Measurements from ENCODE around the gene DDIT4.
"Not testable (repeated sequence)": the region's sequence is repeated elsewhere in the genome, so short reads cannot be mapped to it uniquely, and the experiment has no call there.

The DDIT4 gene, protein sequence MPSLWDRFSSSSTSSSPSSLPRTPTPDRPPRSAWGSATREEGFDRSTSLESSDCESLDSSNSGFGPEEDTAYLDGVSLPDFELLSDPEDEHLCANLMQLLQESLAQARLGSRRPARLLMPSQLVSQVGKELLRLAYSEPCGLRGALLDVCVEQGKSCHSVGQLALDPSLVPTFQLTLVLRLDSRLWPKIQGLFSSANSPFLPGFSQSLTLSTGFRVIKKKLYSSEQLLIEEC

DNA sequence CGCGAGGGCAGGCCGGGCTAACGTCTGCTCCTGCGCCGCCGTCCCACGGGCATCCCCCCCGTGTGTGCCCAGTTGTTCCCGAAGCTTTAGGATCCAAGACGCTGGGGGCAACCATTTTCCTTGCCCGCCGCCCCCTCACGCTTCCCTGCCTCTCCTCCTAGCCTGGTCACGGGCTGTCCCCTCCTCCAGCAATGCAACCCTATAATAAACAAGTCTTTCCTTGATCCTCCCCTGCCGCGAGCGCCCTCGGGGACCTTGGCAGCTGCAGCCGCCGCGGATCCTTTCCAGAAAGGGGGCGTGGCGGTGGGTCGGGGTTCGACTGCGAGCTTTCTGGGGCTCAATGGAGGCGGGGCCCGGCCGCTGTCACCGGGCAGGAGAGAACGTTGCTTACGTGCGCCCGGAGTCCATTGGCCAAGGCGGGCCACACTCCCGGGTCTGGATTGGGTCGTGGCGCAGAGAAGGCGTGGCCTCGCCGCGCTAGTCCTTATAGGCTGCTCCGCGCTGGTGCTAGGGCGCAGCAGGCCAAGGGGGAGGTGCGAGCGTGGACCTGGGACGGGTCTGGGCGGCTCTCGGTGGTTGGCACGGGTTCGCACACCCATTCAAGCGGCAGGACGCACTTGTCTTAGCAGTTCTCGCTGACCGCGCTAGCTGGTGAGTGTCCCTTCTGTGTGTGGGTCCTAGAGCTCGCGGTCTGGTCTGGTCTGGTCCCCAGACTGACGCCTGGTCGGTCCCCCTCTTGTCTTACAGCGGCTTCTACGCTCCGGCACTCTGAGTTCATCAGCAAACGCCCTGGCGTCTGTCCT is at the start of gene DDIT4:
Gene DDIT4 (plus strand): TSS at position 515 of the 803 bp plus-strand sequence. CDS start 293 bp downstream, outside the sequence.
- H3K4me3 ChIP-seq (ENCODE audit: low read length) = peak within 1 kb of the TSS; percentile 98
- TF ChIP-seq, protein P1, sequence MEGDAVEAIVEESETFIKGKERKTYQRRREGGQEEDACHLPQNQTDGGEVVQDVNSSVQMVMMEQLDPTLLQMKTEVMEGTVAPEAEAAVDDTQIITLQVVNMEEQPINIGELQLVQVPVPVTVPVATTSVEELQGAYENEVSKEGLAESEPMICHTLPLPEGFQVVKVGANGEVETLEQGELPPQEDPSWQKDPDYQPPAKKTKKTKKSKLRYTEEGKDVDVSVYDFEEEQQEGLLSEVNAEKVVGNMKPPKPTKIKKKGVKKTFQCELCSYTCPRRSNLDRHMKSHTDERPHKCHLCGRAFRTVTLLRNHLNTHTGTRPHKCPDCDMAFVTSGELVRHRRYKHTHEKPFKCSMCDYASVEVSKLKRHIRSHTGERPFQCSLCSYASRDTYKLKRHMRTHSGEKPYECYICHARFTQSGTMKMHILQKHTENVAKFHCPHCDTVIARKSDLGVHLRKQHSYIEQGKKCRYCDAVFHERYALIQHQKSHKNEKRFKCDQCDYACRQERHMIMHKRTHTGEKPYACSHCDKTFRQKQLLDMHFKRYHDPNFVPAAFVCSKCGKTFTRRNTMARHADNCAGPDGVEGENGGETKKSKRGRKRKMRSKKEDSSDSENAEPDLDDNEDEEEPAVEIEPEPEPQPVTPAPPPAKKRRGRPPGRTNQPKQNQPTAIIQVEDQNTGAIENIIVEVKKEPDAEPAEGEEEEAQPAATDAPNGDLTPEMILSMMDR (conservative IDR thresholded peaks at IDR 0.05; ENCODE audit: low read depth, low read length) = no peak
- DNase-seq (ENCODE audit: low read depth) = peak; percentile 98

DNA sequence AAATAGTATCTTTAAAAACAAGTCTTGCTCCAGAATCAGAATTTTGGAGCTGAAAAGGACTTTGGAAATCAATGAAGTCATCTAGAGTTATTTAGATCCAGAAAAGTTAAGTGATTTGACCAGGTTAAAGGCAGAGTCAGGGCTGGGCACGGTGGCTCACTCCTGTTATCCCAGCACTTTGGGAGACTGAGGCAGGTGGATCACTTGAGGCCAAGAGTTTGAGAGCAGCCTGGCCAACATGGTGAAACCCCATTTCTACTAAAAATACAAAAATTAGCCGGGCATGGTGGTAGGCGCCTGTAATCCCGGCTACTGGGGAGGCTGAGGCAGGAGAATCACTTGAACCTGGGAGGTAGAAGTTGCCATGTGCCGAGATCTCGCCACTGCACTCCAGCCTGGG is 49.5 kb upstream of the DDIT4 start:
- DNase-seq (ENCODE audit: low read depth); H3K4me3 ChIP-seq (ENCODE audit: low read length): not testable (repeated sequence)

- TF ChIP-seq, protein P1 (conservative IDR thresholded peaks at IDR 0.05; ENCODE audit: low read depth, low read length) = no peak
- DNase-seq (ENCODE audit: low read depth) = no peak
- no peak overlapping the region for H3K4me3 ChIP-seq (ENCODE audit: low read length)
Observed at GRCh38 chr10:72226418-72227027, 47.2 kb upstream of the DDIT4 start.

DNA sequence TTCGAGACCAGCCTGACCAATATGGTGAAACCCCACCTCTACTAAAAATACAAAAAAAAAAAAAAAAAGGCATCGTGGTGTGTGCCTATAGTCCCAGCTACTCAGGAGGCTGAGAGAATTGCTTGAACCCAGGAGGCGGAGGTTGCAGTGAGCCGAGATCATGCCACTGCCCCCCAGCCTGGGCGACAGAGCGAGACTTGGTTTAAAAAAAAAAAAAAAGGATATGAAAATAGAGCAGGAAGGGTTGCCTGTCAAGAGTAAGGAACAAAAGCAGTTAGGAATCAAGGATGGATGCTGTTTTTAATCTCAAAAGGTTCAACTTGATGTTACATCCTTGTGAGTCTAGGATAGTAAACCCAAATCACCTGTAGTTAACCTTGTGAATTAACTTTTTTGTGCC is 45.9 kb upstream of the DDIT4 start:
- DNase-seq (ENCODE audit: low read depth) = no peak
- H3K4me3 ChIP-seq (ENCODE audit: low read length) = no peak overlapping the region
- TF ChIP-seq, protein P1 (conservative IDR thresholded peaks at IDR 0.05; ENCODE audit: low read depth, low read length) = no peak

DNA sequence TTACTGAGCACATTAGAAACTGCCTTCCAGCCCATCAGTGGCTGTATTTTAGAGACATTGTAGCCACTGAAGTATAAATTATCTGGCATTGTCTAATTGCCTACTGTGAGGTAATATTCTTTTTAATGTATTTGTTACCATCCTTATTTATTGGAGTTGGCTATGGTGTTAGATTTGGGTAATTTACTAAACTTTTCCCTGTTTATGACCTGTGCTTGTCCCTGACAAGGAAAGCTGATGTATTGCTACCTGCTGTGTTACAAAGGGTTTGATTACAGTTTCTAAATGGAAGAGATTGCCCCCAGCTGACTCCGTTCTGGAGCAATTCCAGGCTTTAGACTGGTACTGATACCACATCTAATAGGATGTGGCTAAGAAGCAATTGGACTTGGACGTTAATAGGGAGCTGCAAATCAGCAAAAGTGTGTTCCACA is 45.4 kb upstream of the DDIT4 start:
- H3K4me3 ChIP-seq (ENCODE audit: low read length) = no peak overlapping the region
- TF ChIP-seq, protein P1 (conservative IDR thresholded peaks at IDR 0.05; ENCODE audit: low read depth, low read length) = no peak
- DNase-seq (ENCODE audit: low read depth) = no peak

DNA sequence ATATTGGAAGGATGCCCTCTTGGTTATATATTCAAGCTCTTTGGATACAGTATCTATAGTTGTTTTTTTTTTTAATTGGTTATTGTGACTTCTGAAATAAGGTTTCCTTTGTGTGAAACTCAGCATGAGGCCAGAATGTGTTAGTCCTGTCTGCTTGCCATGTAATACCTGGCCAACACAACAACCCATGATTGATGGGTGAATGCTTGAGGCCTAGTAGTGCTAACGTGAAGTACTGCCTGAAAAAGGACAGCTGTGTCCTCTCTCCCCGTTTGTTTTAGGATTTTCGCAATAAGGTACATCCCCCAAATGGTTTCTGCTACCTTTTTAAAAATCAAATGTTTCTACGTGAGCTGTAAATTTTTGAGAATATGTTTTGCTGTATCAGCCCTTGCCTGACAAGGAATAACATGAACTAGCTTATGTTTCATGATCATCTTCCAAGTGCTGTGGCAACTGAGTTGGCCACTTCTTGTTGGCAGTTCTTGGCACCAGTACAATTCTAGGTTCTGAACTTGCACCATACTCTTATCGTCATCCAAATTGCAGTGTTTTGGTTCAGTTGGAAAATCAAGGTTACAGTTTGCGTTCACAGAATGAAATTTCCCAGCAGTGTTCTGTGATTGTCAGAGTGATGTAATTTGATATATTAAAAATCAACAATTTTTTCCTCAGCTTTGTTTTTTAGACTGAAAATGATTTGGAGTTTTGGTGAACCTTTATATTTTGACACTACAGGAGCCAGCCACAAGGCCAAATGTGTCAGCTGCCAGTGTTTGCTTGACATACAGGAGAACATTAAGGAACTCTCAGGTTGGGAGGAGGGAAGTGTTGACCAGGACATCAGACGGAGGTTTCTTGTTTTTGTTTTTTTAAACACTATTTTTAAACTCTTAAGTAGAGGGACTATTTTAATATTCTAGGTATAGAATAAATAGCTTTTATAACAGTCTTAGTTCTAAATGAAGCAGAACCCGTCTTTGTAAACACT is 44.2 kb upstream of the DDIT4 start:
- DNase-seq (ENCODE audit: low read depth) = no peak
- TF ChIP-seq, protein P1 (conservative IDR thresholded peaks at IDR 0.05; ENCODE audit: low read depth, low read length) = no peak
- H3K4me3 ChIP-seq (ENCODE audit: low read length) = no peak overlapping the region
